Measurements from ENCODE around the gene NLRC5.

GRCh38 chr16:57032346-57032745 lies 43.0 kb downstream of the NLRC5 start:
- TF ChIP-seq POLR2A (IDR thresholded peaks at IDR 0.05; ENCODE audit: low read depth, low read length) (no peak), TAF1 (IDR thresholded peaks at IDR 0.05; ENCODE audit: low read depth, low read length) (no peak), POLR2AphosphoS5 (IDR thresholded peaks at IDR 0.05; ENCODE audit: low read depth, low read length) (no peak)
